HepG2 (cell line): ENCODE data around the gene USP5. TPM values are rescaled to one million over a fixed set of nuclear protein-coding genes. Genes with fewer than 3 reads are reported as not detected.
A peak's percentile ranks its signal among the peaks of the same experiment; 100 is the strongest.

Experiments
- ATAD3A ChIP-seq: sonication (generic); formaldehyde crosslinking; IDR thresholded peaks from 2 replicates; pipeline ENCODE4 v1.4.0; 2020; ENCODE audit warnings: missing genetic modification reagents
- CENPX ChIP-seq: sonication (generic); formaldehyde crosslinking; IDR thresholded peaks from 2 replicates; pipeline ENCODE4 v1.9.0; 2021; ENCODE audit warnings: mild to moderate bottlenecking, missing genetic modification reagents, moderate library complexity
- E2F2 ChIP-seq: sonication (generic); formaldehyde crosslinking; IDR thresholded peaks from 2 replicates; pipeline ENCODE4 v1.4.0; 2020; ENCODE audit warnings: missing genetic modification reagents, borderline replicate concordance
- FOXC1 ChIP-seq: sonication (generic); formaldehyde crosslinking; IDR thresholded peaks from 2 replicates; pipeline ENCODE4 v1.8.0; 2022; ENCODE audit warnings: mild to moderate bottlenecking, missing genetic modification reagents, borderline replicate concordance
- HOXA9 ChIP-seq: sonication (generic); formaldehyde crosslinking; IDR thresholded peaks from 2 replicates; pipeline ENCODE4 v1.8.1; 2022; ENCODE audit warnings: missing genetic modification reagents, mild to moderate bottlenecking, moderate library complexity, borderline replicate concordance
- LBX2 ChIP-seq: sonication (generic); formaldehyde crosslinking; IDR thresholded peaks from 2 replicates; pipeline ENCODE4 v1.5.0; 2020; ENCODE audit warnings: missing genetic modification reagents, mild to moderate bottlenecking, borderline replicate concordance
- MIER2 ChIP-seq: IDR thresholded peaks from 2 replicates; pipeline ENCODE4 v1.6.1; 2016; ENCODE audit warnings: missing biosample characterization, missing genetic modification reagents
- NFIC ChIP-seq: IDR thresholded peaks from 2 replicates; pipeline ENCODE4 v1.6.1; 2012; ENCODE audit warnings: mild to moderate bottlenecking, low read length, inconsistent platforms
- PRMT3 ChIP-seq: sonication (generic); formaldehyde crosslinking; IDR thresholded peaks from 2 replicates; pipeline ENCODE4 v1.8.1; 2022; ENCODE audit warnings: low read depth, mild to moderate bottlenecking, moderate library complexity, missing genetic modification reagents, borderline replicate concordance
- SP140L ChIP-seq: sonication (generic); formaldehyde crosslinking; IDR thresholded peaks from 2 replicates; pipeline ENCODE4 v1.4.0; 2020; ENCODE audit warnings: missing genetic modification reagents, borderline replicate concordance
- TAF1 ChIP-seq: sonication (generic); formaldehyde crosslinking; IDR thresholded peaks from 2 replicates; pipeline ENCODE4 v1.4.0; 2020; ENCODE audit warnings: missing genetic modification reagents
- ZBTB7B ChIP-seq: sonication (generic); formaldehyde crosslinking; IDR thresholded peaks from 2 replicates; pipeline ENCODE4 v1.4.0; 2020; ENCODE audit warnings: missing genetic modification reagents
- ZNF20 ChIP-seq: sonication (generic); formaldehyde crosslinking; IDR thresholded peaks from 2 replicates; pipeline ENCODE4 v1.4.0; 2020; ENCODE audit warnings: mild to moderate bottlenecking, moderate library complexity, missing genetic modification reagents
- ZNF547 ChIP-seq: sonication (generic); formaldehyde crosslinking; IDR thresholded peaks from 2 replicates; pipeline ENCODE4 v1.5.1; 2020; ENCODE audit warnings: mild to moderate bottlenecking, missing genetic modification reagents
- ZNF558 ChIP-seq: sonication (generic); formaldehyde crosslinking; IDR thresholded peaks from 2 replicates; pipeline ENCODE4 v1.9.0; 2022; ENCODE audit warnings: mild to moderate bottlenecking, missing genetic modification reagents, borderline replicate concordance
- ZNF572 ChIP-seq: sonication (generic); formaldehyde crosslinking; IDR thresholded peaks from 2 replicates; pipeline ENCODE4 v1.5.1; 2020; ENCODE audit warnings: mild to moderate bottlenecking, missing genetic modification reagents
- ZNF616 ChIP-seq: sonication (generic); formaldehyde crosslinking; IDR thresholded peaks from 2 replicates; pipeline ENCODE4 v1.5.0; 2020; ENCODE audit warnings: low read depth, mild to moderate bottlenecking, missing genetic modification reagents
- ZNF629 ChIP-seq: sonication (generic); formaldehyde crosslinking; conservative IDR thresholded peaks from 2 replicates; pipeline ENCODE4 v1.5.0; 2020; ENCODE audit warnings: missing genetic modification reagents
- ZNF800 ChIP-seq: sonication (generic); formaldehyde crosslinking; IDR thresholded peaks from 2 replicates; pipeline ENCODE4 v1.4.0; 2020; ENCODE audit warnings: missing genetic modification reagents
- polyA plus RNA-seq, 8 experiments: library from polyadenylated mRNA; depleted of rRNA in 3 of 8; stranded (reverse) in 7 of 8; unstranded in 1 of 8; fragments of >200 nt; fragmentation: Illumina TruSeq in 4 of 8; extraction: Trizol in 4 of 8; gene quantifications; 2 replicates each; pipeline versions ENCODE4 v1.2.1 to v1.2.3, GENCODE V29; 2011 to 2016; ENCODE audit warnings: low read depth in 4 of 8, missing spikeins in 1 of 8, mixed read lengths in 1 of 8; ENCODE audit not compliant: insufficient read depth in 1 of 8
- total RNA-seq, 5 experiments: library from RNA; depleted of rRNA; stranded (reverse); fragments of >200 nt; fragmentation: Illumina TruSeq; extraction: Trizol; gene quantifications; 2 replicates each; pipeline ENCODE4 v1.2.3, GENCODE V29; 2016; ENCODE audit warnings: low read depth in 1 of 5
- TF ChIP-seq, protein P1 (sequence below): IDR thresholded peaks from 2 replicates; pipeline ENCODE4 v1.6.1; 2016; ENCODE audit warnings: mild to moderate bottlenecking, missing biosample characterization, missing genetic modification reagents
- TF ChIP-seq, protein P2 (sequence below): fragments of 450-650 bp; IDR thresholded peaks from 2 replicates; pipeline ENCODE4 v1.6.1; 2017
- TF ChIP-seq, protein P3 (sequence below): sonication (generic); formaldehyde crosslinking; IDR thresholded peaks from 2 replicates; pipeline ENCODE4 v1.4.0; 2020; ENCODE audit warnings: missing genetic modification reagents, low read depth, mild to moderate bottlenecking, borderline replicate concordance
- TF ChIP-seq, protein P4 (sequence below): sonication (generic); formaldehyde crosslinking; IDR thresholded peaks from 2 replicates; pipeline ENCODE4 v1.4.0; 2020; ENCODE audit warnings: missing genetic modification reagents

Gene USP5
- total and polyA plus RNA-seq, 2 of the 13 experiments (the other 11 are each of a cell fraction or from before 2014, with no cell fraction given): 39.6 to 56.0 TPM

- no peak for TF ChIP-seq PRMT3 (CRISPR knock-in tag)
- TF ChIP-seq ATAD3A (CRISPR knock-in tag): no peak
- no peak for TF ChIP-seq ZNF629
- TF ChIP-seq, protein P1, sequence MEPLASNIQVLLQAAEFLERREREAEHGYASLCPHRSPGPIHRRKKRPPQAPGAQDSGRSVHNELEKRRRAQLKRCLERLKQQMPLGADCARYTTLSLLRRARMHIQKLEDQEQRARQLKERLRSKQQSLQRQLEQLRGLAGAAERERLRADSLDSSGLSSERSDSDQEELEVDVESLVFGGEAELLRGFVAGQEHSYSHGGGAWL (CRISPR knock-in tag): no peak
- no peak for TF ChIP-seq ZBTB7B (CRISPR knock-in tag)
- no peak for TF ChIP-seq HOXA9 (CRISPR knock-in tag)
- 0 out of 2 replicates have a peak, but pooled peaks have one; percentile 41 for TF ChIP-seq ZNF558 (CRISPR knock-in tag)
- TF ChIP-seq, protein P2, sequence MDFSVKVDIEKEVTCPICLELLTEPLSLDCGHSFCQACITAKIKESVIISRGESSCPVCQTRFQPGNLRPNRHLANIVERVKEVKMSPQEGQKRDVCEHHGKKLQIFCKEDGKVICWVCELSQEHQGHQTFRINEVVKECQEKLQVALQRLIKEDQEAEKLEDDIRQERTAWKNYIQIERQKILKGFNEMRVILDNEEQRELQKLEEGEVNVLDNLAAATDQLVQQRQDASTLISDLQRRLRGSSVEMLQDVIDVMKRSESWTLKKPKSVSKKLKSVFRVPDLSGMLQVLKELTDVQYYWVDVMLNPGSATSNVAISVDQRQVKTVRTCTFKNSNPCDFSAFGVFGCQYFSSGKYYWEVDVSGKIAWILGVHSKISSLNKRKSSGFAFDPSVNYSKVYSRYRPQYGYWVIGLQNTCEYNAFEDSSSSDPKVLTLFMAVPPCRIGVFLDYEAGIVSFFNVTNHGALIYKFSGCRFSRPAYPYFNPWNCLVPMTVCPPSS: no peak
- no peak for TF ChIP-seq NFIC
- no peak for TF ChIP-seq SP140L (CRISPR knock-in tag)
- TF ChIP-seq CENPX (CRISPR knock-in tag): no peak
- TF ChIP-seq, protein P3, sequence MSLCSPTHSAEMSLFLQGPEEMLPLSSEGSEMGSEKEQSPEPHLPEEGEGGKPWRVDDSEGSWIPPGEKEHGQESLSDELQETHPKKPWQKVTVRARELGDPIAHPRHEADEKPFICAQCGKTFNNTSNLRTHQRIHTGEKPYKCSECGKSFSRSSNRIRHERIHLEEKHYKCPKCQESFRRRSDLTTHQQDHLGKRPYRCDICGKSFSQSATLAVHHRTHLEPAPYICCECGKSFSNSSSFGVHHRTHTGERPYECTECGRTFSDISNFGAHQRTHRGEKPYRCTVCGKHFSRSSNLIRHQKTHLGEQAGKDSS: no peak
- TF ChIP-seq E2F2 (CRISPR knock-in tag): no peak
- no peak for TF ChIP-seq TAF1 (CRISPR knock-in tag)
- peak; percentile 50; the same call in 1 of the 2 replicates for TF ChIP-seq FOXC1 (CRISPR knock-in tag)
- TF ChIP-seq MIER2 (CRISPR knock-in tag): no peak
- TF ChIP-seq, protein P4, sequence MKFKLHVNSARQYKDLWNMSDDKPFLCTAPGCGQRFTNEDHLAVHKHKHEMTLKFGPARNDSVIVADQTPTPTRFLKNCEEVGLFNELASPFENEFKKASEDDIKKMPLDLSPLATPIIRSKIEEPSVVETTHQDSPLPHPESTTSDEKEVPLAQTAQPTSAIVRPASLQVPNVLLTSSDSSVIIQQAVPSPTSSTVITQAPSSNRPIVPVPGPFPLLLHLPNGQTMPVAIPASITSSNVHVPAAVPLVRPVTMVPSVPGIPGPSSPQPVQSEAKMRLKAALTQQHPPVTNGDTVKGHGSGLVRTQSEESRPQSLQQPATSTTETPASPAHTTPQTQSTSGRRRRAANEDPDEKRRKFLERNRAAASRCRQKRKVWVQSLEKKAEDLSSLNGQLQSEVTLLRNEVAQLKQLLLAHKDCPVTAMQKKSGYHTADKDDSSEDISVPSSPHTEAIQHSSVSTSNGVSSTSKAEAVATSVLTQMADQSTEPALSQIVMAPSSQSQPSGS: no peak
- no peak for TF ChIP-seq ZNF20 (CRISPR knock-in tag)
- TF ChIP-seq ZNF800: no peak
- no peak for TF ChIP-seq ZNF547 (CRISPR knock-in tag)
- no peak for TF ChIP-seq LBX2
- no peak for TF ChIP-seq ZNF572 (CRISPR knock-in tag)
- no peak for TF ChIP-seq ZNF616 (CRISPR knock-in tag)
Measured at GRCh38 chr12:6825398-6826124, 26.4 kb upstream of the USP5 start (continued).
